ENCODE measurements around the gene MAPRE2.
"Not testable (repeated sequence)": the region's sequence is repeated elsewhere in the genome, so short reads cannot be mapped to it uniquely, and the experiment has no call there.

MAPRE2 gene

DNA sequence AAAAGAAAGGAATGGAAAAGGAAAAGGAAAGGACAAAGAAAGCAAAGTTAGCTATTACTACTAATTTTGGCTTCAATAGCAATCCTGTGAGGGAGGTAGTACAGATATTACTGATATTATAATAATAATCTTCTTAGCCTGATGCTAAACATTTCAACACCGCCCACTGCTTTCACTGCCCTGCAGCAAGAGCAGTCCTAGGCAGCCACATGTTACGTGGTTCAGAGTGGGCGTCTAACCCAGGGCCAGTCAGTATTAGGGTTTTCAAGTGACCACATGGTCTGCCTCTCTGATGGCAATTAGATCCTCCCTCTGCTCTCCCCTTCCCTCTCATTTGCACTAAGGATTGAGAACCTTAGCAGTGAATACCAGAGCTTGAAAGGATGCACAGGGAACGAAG, 116.0 kb downstream of the MAPRE2 start:
- no peak for DNase-seq

DNA sequence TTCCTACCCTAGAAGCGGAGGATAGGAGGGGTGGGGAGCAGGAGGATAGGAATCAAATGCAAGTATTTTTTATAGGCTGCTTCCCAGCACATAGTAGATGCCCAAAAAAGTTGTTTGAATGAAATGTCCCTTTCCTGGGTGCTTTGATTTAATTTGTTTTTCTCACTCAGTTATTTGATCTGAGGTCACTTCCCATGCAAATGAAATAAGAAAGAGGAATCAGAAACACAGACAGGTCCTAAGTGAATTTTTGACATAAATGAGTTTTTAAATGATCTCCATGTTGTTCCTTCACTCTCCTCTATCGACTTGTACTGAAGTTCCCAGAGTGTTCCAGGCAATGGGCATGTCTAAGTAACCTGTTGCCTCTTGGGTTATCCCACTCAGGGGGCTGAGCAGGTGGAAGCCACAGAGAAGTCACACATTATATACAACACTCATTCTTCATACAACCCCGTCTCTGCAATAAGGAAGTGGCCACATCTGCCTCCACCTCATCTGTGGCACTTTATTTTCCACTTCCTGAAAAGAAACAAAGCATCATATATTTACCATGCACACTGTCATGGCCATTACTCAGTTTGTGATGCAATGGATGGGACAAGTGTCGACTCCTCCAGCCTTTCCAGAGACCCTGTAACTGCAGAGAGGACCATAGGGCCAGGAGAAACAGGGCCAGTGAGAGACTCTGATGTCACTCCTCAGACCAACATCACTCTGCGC, 117.7 kb downstream of the MAPRE2 start:
- DNase-seq, result no peak

DNA sequence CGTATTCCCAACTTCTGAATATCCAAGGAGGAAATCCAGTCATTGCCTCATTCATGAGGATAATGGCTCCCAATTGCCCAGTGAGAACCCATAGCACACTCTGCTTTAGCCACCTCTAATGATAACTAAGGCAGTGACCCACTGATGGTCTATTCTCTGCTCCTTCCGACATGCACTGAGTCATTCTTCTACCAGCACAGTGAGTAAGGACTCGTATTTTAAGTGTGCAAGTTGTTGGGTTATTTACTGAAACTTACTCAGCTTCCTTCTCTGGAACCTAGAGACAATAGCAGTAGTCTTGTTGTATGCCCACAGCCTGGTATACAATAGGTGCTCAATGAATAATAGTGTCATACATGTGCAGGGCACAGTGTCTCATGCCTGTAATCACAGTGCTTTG, 118.6 kb downstream of the MAPRE2 start:
- no peak for DNase-seq

DNA sequence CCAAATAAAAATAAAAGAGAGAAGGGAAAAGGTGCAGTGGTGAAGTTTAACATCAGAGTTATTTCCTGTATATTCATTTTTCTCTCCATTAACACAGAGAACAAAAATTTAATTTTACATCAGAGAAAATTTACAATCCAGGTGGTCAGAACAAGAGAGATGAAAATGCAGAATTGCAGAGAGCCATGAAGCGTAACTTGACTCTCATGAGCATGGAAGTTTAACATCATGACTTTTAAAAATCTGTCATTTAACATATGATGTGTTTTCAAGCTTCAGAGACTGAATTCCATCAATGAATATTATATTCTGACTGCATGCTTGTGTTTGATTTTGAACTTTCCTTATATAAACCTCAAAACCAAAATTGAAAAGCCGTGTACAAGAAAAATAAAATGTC, 120.3 kb downstream of the MAPRE2 start:
- DNase-seq, result no peak

DNA sequence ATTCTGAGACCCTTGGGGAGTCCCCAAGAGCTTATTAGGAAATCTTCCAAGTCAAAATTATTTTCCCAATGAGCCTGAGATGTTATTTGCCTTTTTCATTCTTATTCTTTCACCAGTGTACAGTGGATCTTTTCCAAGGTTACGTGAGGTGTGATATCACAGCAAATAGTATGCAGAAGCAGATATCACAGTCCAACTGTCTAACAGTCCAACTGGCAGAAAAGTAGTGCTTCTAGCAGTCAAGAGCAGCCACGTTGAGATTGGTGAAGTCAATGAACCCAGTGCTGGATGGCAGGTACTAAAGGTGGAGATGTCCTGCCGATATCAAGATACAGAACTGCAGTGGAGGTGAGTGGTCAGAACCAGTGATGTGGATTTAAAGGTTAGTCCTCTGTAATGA, 120.7 kb downstream of the MAPRE2 start:
- DNase-seq, result no peak

DNA sequence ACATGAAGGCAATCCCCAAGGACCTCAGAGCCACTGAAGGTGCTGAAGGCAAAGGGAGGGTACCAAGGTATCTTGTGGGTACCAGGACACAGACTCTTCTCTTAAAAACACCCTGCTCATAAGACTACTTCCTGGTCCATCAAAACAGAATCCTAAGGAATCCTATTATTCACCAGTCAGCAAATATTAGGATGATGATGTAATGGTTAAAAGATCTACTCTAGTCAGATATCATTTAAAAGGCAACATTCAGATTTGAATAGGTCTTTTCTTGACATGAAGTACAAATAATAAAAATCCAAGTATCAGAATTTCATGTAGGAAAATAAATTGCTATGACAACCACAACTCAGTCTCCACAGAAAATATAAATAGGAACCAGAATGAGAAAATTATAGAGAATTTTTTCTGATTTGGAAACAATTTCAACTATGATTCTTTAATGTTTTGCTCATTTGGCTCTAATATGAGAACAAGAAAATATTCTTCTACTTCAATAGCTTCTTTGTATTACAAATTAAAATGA, 121.9 kb downstream of the MAPRE2 start:
- no peak for DNase-seq

DNA sequence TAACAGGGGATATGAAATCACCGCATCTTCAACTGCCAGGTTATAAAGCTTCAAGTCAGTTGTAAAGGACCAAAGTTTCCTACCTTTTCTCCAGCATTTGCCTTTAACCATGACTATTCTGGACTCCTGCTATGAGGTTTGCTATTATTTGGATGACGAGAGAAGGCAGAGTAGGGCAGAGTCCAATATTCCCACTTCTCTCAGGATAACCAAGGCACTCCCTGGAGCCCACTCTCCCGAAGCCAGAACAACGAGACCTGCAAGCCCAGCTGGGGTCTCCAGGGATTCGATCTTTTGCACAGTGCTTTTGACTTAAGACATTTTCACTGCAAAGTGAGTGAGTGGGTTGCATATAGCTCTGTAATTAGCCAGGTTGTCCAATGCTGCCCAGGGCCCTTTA, 122.5 kb downstream of the MAPRE2 start:
- no peak for DNase-seq

DNA sequence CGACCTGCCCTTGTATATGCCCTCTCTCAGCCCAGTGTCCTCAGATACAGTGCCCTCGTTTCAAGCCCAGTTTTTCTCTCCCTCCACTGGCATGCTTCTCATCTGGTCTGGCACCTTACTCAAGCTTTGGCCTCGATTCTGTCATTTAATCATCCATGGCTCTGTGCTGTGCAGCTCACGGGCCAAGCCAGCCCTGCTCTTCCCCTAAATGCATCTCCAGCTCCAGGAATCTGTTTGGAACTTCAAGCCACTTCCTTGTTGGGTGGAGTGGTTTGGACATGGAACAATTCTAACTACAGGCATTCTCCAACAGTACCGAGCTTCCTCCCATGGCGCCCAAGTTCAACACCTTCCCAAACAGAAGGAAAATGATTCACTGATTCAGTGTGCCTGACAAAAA, 122.9 kb downstream of the MAPRE2 start:
- no peak for DNase-seq

DNA sequence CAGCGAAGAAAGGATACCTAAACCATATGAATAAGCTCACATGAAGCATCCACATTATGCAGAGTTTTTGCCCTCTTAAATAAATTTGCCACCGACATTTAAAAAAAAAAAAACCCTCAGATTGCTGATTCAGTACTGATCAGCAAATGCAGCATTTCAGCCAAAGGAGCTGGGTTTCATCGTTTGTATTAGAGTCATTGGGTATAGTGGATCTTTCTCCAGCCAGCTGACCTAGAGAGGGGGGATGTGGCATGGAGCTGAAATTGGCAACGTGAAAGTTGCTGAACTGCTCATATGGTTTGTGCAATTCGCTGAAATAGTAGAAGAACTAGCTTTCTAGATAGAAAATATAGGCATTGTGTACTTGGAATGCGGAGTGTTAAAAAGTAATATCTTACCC, 126.1 kb downstream of the MAPRE2 start:
- DNase-seq, result no peak

DNA sequence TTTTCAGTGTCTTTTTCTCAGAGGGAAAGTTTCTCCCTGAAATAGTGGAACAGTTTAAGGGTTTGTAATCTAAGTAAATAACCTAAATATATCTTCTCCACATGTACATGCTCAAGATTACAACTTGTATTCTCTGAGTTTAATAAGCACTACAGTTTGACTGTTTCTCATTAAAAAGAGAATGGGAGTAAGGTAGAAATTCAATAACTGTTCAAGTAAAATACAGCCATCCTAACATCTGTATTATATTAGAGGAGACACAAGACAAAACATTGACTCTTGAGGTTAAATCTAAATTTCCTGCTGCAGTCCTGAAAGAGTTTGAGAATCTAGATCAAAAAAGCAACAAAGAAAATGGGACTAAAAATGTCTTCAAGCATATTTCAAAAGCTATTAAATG, 126.6 kb downstream of the MAPRE2 start:
- DNase-seq, result no peak

DNA sequence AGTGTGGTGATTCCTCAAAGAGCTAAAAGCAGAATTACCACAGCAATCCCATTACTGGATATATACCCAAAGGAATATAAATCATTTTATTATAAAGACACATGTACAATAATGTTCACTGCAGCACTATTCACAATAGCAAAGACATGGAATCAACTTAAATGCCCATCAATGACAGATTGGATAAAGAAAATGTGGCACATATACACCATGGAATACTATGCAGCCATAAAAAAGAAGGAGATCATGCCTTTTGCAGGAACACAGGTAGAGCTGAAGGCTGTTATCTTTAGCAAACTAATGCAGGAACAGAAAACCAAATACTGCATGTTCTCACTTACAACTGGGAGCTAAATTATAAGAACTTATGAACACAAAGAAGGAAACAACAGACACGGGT, 129.1 kb downstream of the MAPRE2 start:
- not testable (repeated sequence) for DNase-seq

DNA sequence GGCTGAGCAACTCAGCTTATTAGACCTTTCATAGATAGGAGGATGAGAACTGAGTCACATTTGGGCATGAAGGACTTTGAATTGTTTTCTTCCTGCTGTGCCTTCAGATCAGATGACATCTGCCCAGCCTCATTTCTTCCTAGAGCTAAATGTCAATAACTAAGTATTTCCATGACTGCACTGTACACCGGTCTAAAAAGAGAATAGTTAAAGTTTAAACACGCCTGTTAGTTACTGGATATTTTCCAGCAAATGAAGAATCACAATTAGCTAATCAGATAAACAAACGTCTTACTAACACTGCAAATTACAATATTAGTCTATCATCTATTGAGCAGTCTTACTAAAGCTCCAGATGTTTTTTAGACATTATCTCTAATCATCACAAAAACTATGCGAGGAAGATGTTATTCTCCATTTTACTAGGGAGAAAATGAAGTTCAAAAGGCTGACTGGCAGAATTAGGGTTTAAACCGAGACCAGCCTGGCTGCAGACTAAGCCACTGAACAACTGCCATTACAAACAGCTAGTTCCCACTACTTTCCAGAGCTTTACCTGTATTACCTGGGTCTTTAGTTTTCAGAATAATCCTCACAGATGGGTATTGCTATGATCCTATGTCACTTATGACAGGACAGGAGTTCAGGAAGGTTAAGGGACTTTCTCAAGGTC, 130.2 kb downstream of the MAPRE2 start:
- DNase-seq, result no peak

DNA sequence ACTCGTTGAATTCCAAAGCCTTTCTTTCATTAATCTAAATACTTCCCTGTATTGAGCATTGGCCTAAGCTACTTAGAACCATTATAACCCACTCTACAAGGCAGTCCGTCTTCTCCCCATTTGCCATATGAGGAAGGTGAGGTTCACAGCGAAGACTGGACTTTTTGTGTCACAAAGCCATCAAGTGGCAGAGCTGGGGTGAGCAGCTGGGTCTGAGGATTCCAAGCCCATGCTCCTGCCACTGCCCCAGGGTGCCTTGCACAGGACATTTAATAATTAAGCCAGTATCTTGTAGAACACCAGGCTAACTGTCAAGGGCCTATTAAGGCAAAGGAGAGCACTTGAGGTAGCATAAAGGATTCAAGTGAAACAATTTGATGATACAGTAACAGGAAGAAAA, 130.8 kb downstream of the MAPRE2 start:
- no peak for DNase-seq

DNA sequence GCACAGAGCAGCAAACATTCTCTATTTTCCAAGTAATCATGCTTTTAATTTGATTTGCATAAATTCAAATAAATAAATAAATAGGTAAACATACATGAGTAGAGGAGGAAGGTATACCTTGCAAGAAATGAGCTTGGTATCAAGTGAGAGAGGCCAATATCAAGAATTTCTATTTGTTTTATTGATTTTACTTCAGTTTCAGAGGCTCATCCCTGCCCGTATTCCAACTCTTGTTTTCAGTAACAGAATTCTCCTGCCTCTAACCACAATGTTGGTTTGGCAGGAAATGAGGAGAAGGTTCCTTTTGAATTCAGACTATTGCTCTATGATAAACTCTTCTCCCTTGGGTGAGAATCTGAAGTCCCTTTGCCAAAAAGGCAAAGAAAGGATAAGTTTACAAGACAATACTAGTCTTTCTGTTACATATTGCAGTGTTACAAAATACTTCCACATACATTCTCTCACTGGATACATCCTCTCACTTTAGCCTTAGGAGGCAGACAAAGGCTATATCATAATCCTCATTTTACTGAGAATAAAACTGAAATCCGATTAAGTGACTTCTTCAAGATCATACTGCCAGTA, 131.3 kb downstream of the MAPRE2 start:
- no peak for DNase-seq

DNA sequence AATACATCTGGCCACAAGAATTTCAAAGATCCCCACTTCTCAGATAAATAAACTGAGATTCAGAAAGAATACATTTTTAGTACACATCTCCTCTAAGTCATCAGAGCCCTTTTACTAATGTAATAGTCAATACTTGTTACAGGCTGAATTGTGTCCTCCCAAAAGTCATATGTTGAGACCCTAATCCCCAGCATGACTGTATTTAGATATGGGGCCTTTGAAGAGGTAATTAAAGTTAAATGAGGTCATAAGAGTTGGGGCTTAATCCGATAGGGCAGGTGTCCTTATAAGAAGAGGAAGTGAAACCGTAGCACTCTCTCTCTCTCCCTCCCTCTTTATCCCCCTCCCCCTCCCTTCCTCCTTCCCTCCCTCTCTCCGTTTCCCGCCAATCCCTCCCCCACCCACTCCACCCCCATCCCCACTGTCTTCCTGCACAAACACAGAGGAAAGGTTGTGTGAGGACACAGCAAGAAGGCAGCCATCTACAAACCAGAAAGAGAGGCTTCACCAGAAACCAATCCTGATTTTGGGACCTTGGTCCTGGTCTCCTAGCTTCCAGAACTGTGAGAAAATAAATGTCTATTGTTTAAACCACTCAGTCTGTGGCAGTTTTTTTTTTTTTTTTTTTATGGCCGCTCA, 133.0 kb downstream of the MAPRE2 start:
- DNase-seq, result no peak

DNA sequence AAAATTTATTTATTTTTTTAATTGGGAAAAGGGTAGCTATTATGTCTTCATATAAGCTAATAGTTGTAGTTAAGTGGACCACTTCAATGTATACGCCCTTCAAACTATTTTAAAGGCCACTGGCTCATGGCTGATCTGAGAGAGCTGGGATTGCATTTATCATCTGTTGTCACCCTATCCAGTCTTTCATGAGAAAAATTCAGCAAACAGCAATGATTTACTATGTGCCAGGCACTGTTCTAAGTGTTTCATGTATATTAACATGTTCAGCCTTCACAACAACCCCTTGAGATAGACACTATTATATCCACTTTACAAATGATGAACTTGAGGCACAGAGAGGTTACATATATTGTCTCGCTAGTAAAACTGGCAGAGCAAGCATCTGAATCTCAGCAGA, 133.5 kb downstream of the MAPRE2 start:
- DNase-seq, result no peak

DNA sequence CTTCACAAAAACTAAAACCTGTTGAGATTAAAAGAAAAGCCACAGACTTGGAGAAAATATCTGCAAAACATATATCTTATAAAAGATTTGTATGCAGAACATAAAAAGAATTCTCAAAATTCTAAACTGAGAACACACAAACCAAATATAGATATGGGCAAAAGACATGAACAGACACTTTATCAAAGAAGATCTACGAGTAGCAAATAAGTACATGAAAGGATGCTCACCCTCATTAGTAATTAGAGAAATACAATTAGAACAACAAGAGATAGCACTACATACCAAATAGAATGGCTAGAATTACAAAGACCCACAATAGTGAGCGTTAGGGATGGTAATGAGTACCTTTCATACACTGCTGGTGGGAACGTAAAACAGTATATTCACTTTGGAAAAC, 135.7 kb downstream of the MAPRE2 start:
- DNase-seq, result no peak

DNA sequence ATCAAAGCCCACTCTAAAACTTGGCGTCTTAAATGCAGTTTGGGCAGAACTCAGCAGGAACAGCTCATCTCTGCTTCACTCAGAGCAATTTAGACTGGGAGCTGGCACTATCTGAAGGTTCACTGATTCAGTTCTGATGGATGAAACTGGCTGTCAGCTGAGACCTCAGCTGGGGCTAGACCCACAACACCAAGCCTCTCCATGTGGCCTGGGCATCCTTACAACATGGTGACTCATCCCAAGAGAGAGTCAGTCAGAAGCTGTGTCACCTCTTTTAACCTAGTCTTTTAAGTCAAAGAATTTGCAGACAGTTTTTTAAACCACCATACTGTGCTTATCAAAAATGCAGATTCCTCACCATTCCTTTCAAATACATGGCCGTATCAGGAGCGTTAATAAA, 137.0 kb downstream of the MAPRE2 start:
- DNase-seq, result no peak

DNA sequence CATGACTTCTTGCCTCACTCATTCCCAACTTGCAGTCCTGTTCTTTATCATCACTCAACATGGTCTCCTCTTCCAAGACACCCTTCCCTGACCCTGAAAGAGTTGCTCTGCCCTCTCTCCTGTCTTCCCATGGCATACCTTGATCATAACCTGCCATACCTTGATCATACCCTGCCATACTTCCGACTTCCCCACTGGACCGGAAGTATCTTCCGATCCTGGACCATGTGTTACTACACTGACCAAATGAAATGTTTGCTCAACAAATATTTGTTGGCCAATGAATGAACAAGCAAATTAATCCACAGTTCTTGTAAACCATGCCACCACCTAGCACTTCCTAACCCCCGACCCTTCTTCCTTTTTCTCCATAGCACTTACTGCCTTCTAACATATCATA, 138.7 kb downstream of the MAPRE2 start:
- no peak for DNase-seq

DNA sequence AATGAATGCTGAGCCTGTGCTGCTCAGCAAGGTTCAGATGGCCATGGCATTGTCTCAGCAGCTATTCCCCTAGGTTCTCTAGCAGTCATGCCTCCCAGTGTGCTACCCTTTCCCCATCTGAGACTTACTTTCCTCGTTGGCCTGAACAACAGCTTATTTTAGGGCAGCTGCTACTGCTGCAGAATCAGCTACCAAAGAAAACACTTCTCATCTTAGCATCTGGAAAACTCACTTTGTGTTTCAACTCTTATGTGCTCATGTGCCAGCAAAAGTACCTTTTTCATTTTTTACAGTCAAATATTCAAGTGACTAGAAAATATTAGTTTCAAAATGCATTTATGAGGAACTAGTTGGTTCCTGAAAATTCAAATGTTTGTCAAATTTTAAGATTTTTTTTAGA, 139.2 kb downstream of the MAPRE2 start:
- no peak for DNase-seq

DNA sequence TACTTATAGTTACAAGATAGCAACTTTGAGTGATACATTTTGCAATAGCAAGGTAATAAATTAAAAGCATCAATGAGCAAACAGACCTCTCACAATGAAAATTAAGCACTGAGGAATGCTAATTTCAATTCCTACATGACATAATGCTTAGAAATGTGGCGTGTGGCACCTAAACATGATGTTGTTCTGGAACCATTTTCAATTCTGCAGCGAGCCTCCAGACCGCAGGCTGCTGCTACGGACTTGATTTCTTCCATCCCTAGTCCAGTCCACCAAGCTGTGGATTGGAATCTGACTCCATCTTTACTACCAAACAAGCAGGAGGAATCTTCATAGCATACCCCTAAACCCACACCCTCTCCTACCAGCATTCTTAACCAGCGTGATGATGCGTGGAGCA, 140.9 kb downstream of the MAPRE2 start:
- no peak for DNase-seq

DNA sequence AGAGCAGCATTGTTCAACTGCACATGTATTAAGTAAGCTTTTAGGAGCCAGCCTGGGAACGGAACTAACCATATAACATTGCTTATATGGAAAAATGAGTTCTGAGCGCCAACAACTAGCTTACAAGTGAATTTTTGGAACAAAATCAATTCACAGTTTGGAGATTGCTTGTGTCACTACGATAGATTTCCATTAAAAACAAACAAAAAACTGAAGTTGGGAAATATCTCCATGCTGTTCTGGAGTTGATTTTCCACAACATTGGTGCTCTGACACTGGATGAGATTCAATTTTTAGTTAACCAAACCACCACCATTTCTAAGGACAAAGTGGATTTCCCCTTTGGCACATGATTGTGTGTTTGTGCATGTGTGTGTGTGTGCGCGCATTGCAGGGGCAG, 142.7 kb downstream of the MAPRE2 start:
- DNase-seq, result no peak

DNA sequence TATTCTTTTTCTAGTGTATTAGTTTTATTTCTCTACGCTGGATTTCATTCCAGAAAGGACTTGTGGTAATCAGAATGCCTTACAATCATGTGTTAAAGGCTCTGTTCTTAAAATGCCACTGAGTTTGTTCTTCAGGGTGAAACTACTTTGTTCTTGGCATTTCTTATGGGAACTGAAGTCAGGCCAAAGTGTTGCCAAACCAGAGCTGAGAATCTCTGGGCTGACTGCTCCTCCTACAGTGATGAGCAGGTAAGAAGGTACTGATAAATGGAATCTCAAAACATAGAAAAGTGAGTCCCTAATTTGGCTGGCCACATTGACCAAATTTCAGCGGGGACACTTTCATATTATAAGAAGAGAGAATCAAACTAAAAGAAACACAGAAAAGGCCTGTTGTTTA, 144.6 kb downstream of the MAPRE2 start:
- no peak for DNase-seq
